Measurements from ENCODE around the gene UBE4B.

DNA sequence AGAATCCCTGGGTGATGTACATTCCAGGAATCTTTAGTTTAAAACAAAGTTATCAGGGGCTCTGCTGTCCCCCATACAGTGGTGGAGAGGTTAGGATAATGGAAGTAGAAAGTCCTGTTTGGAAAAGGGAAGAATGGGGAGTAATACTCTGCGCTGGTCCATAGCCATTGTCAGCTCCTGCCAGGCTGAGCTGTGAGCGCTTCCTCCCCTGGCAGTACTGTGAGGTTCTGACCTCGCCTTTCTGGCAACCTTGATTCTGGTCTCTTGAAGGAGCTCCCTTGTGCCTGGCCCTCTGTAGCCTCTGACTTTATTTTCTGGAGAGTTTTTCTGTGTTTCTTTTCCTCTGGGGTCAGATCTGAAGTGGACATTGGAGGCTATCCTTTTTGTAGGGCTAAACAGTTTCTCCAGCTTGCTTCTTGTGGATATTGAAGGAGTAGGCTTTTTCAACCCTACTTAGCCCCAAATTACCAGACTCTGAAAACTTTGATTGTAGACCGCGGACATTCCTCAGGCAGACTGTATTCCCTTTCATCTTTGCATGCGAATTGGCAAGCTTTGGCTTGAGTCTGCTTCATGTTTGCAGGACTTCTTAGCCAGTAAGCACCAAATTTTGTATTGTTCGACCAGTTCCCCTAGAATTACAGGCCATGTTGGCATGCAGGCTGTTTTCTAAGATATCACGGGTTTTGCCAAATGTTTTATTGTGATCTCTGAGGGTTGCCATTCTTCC lies 13.8 kb downstream of the UBE4B start:
- TF ChIP-seq POLR2A (IDR thresholded peaks at IDR 0.05) (no peak), EP300 (IDR thresholded peaks at IDR 0.05) (no peak)
- TF ChIP-seq, protein P1, sequence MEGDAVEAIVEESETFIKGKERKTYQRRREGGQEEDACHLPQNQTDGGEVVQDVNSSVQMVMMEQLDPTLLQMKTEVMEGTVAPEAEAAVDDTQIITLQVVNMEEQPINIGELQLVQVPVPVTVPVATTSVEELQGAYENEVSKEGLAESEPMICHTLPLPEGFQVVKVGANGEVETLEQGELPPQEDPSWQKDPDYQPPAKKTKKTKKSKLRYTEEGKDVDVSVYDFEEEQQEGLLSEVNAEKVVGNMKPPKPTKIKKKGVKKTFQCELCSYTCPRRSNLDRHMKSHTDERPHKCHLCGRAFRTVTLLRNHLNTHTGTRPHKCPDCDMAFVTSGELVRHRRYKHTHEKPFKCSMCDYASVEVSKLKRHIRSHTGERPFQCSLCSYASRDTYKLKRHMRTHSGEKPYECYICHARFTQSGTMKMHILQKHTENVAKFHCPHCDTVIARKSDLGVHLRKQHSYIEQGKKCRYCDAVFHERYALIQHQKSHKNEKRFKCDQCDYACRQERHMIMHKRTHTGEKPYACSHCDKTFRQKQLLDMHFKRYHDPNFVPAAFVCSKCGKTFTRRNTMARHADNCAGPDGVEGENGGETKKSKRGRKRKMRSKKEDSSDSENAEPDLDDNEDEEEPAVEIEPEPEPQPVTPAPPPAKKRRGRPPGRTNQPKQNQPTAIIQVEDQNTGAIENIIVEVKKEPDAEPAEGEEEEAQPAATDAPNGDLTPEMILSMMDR (IDR thresholded peaks at IDR 0.05): no peak
